Ovary (tissue), 3 donors: ENCODE data around the gene TSPAN14.

Experiments used
- EP300 ChIP-seq: sonication (generic); formaldehyde crosslinking; IDR thresholded peaks from one replicate; pipeline ENCODE4 v1.6.1; 2017; ENCODE audit warnings: antibody characterized with exemption
- POLR2A ChIP-seq: fragments of 450-650 bp; IDR thresholded peaks from one replicate; pipeline ENCODE4 v1.6.1; 2017; ENCODE audit warnings: antibody characterized with exemption, mild to moderate bottlenecking, moderate library complexity
- TF ChIP-seq, protein P1 (sequence below), 3 donors: fragments of 450-650 bp in 2 of 3; fragments of 200-600 bp in 1 of 3; IDR thresholded peaks; one replicate each; pipeline versions ENCODE4 v1.5.1 to v1.8.0; 2016 to 2022; ENCODE audit warnings: antibody characterized with exemption in 3 of 3, mild to moderate bottlenecking in 1 of 3
- donor health status: DM: no; HTN: no; CAD: no.

DNA sequence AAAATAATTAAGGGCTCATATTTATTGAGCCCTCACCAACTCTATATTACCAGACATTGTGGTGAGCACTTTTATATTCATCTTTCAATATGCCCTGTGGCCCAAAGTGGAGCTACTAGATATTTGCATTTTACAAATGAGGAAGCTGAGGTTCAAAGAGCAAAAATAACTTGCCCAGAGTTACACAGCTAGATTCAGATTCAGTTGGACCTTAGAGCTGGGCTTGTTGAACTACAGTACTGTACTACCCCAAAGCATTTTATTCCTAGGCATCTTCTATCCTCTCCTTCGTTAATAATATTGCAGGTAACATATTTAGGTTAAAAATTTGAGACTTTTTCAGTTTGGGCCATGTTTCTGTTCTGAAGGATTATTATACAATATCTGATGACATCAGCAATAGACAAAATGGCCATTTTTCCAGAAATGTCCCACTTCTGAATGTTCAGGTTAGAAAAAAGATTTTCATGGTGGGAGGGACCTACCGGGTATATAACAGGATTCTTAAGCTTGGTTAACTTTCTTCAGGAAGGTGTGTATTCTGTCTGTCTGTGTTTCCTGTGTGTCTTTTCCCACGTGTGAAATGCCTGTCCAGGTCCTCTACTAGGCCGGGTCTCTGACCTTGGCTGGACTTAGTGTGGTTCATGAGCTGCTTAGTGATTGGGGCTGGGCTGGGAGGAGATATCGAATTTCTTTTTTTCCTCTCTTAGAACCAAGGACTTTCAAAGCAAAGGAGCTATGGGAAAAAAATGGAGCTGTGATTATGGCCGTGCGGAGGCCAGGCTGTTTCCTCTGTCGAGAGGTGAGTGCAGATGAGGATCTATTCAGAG lies 32.2 kb upstream of the TSPAN14 start:
- TF ChIP-seq, protein P1, sequence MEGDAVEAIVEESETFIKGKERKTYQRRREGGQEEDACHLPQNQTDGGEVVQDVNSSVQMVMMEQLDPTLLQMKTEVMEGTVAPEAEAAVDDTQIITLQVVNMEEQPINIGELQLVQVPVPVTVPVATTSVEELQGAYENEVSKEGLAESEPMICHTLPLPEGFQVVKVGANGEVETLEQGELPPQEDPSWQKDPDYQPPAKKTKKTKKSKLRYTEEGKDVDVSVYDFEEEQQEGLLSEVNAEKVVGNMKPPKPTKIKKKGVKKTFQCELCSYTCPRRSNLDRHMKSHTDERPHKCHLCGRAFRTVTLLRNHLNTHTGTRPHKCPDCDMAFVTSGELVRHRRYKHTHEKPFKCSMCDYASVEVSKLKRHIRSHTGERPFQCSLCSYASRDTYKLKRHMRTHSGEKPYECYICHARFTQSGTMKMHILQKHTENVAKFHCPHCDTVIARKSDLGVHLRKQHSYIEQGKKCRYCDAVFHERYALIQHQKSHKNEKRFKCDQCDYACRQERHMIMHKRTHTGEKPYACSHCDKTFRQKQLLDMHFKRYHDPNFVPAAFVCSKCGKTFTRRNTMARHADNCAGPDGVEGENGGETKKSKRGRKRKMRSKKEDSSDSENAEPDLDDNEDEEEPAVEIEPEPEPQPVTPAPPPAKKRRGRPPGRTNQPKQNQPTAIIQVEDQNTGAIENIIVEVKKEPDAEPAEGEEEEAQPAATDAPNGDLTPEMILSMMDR (IDR thresholded peaks at IDR 0.05), result no peak
- TF ChIP-seq EP300 (no peak), POLR2A (no peak)
